HEK293T (cell line): ENCODE results near the gene PTGR2.

Source experiments
- ARNT ChIP-seq: fragments of 450-650 bp; IDR thresholded peaks from 2 replicates; pipeline ENCODE4 v1.6.1; 2017; ENCODE audit warnings: mild to moderate bottlenecking
- BHLHE40 ChIP-seq: fragments of 450-650 bp; IDR thresholded peaks from 2 replicates; pipeline ENCODE4 v1.6.1; 2016; ENCODE audit warnings: mild to moderate bottlenecking, moderate library complexity, borderline replicate concordance
- ELF4 ChIP-seq: fragments of 450-650 bp; IDR thresholded peaks from 2 replicates; pipeline ENCODE4 v1.6.1; 2017; ENCODE audit warnings: antibody characterized with exemption
- FOXA1 ChIP-seq: fragments of 450-650 bp; IDR thresholded peaks from 2 replicates; pipeline ENCODE4 v1.6.1; 2016; ENCODE audit warnings: mild to moderate bottlenecking
- FOXK2 ChIP-seq: fragments of 450-650 bp; IDR thresholded peaks from 2 replicates; pipeline ENCODE4 v1.6.1; 2016; ENCODE audit warnings: mild to moderate bottlenecking
- FOXM1 ChIP-seq: fragments of 450-650 bp; IDR thresholded peaks from 2 replicates; pipeline ENCODE4 v1.6.1; 2017; ENCODE audit warnings: mild to moderate bottlenecking, borderline replicate concordance
- HDGF ChIP-seq: fragments of 450-650 bp; IDR thresholded peaks from 2 replicates; pipeline ENCODE4 v1.6.1; 2017; ENCODE audit warnings: antibody characterized with exemption, borderline replicate concordance
- LEF1 ChIP-seq: fragments of 450-650 bp; IDR thresholded peaks from 2 replicates; pipeline ENCODE4 v1.6.1; 2017; ENCODE audit warnings: mild to moderate bottlenecking, borderline replicate concordance
- NFRKB ChIP-seq: fragments of 450-650 bp; IDR thresholded peaks from 2 replicates; pipeline ENCODE4 v1.6.1; 2016; ENCODE audit warnings: mild to moderate bottlenecking, moderate library complexity
- SP1 ChIP-seq: fragments of 450-650 bp; IDR thresholded peaks from 2 replicates; pipeline ENCODE4 v1.6.1; 2017
- TARDBP ChIP-seq: fragments of 450-650 bp; IDR thresholded peaks from 2 replicates; pipeline ENCODE4 v1.6.1; 2016

GRCh38 chr14:73909681-73910080 lies 58.0 kb downstream of the PTGR2 start:
- TF ChIP-seq ELF4: no peak
- TF ChIP-seq HDGF: no peak
- TF ChIP-seq LEF1: no peak
- TF ChIP-seq FOXM1: no peak
- TF ChIP-seq ARNT: no peak
- TF ChIP-seq TARDBP: no peak
- TF ChIP-seq FOXA1: no peak
- TF ChIP-seq NFRKB: no peak
- TF ChIP-seq SP1: no peak
- TF ChIP-seq BHLHE40: no peak
- no peak for TF ChIP-seq FOXK2
